Measurements from ENCODE around the gene RTP2. TPM values are rescaled to one million over a fixed set of nuclear protein-coding genes. Genes with fewer than 3 reads are reported as not detected.

RTP2 gene
- total and polyA plus RNA-seq, 10 of the 15 experiments (the other 5 are each of a cell fraction or from before 2014, with no cell fraction given), result not detected

DNA sequence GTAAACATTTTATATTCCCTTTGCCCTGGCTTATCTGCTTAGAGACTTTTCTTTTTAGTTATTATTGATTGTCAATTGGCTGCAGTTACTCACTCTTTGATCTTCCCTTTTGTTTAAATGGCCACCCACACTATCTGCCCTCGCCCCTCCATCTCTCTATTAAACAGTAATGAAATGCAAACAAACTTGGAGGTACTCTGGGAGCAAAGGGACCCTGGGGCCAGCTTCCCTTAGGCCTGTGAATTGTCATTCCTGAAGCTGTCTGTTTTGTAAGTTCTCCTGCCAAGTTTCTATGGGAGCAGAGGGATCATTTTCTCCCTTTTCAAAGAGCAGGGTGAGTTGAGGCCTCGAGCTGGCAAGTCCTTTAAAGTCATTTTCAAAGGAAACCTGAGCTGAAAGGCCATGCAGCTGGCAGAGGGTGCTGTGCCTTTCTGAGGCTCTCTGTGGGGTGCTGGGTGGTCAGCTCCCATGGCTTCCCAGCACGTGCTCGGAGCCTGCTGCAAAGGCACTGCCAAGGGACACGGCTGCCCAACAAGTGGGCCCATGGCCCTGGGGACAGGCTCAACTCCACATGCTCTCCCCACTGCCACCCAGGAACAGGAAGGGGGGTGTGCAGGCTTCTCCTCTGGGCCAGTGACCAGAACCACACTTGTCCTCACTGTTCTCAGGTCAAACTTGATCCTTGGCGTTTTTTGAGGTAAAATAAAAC is 17.4 kb upstream of the RTP2 start:
- Histone ChIP-seq H3K4me2 (ENCODE audit: control insufficient read depth, insufficient read depth) (no peak overlapping the region), H3K9me3 (replicated peaks; ENCODE audit: control insufficient read depth, insufficient read depth, low read length) (no peaks in the 10 kb centered on the region), H4K20me1 (ENCODE audit: control insufficient read depth, insufficient read depth) (no peaks in the 10 kb centered on the region), H3K4me3 (no peak overlapping the region), H3K4me1 (ENCODE audit: control insufficient read depth, insufficient read depth, low read length) (no peaks in the 10 kb centered on the region), H3K27me3 (replicated peaks in 1 of 2; ENCODE audit: control insufficient read depth in 2 of 2, insufficient read depth in 2 of 2, low read length in 1 of 2) (no peaks in the 10 kb centered on the region), H3K9ac (ENCODE audit: control insufficient read depth, insufficient read depth, low read length) (no peak overlapping the region), H3K27ac (ENCODE audit: control insufficient read depth, insufficient read depth) (no peak overlapping the region), H3K36me3 (ENCODE audit: control insufficient read depth in 2 of 2, insufficient read depth in 2 of 2, low read length in 1 of 2) (no peaks in the 10 kb centered on the region; a peak in 1 of 4 replicates), H2AFZ (ENCODE audit: control insufficient read depth, low read depth, low read length) (no peak overlapping the region), H3K79me2 (ENCODE audit: control insufficient read depth, insufficient read depth, low read length) (no peaks in the 10 kb centered on the region)
- in situ Hi-C loops (cut with MboI) (loop anchor here (5.0 kb wide), 1 partner anchor 402 kb away; no protein-coding TSS in a partner anchor), intact Hi-C loops (cut with micrococcal nuclease; ENCODE audit: unreplicated experiment) (no loop called here)
- ChIA-PET POLR2A (no interaction called here), SMC1A (ENCODE audit: uncharacterized antibody, unreplicated experiment) (interaction anchor here (1.4 to 1.9 kb wide), 3 partner anchors 11 to 1235 kb away, joined by 3 to 4 read pairs (median 3); no protein-coding TSS in a partner anchor), CTCF (interaction anchor here (0.8 to 2.8 kb wide), 6 partner anchors 17 to 500 kb away, joined by 3 to 11 read pairs (median 6); no protein-coding TSS in a partner anchor), RAD21 (ENCODE audit: unreplicated experiment) (interaction anchor here (1.2 kb wide), 1 partner anchor 10 kb away, joined by 3 read pairs; no protein-coding TSS in a partner anchor)
- TF ChIP-seq JUND (IDR thresholded peaks at IDR 0.05; ENCODE audit: low read depth, low read length) (no peak), GABPA (IDR thresholded peaks at IDR 0.05; ENCODE audit: low read depth) (no peak), LARP7 (IDR thresholded peaks at IDR 0.05) (no peak), ZZZ3 (IDR thresholded peaks at IDR 0.05; ENCODE audit: control insufficient read depth, insufficient read length, low read depth) (no peak), NFYA (IDR thresholded peaks at IDR 0.05; ENCODE audit: borderline replicate concordance, low read depth, low read length) (no peak), TCF12 (IDR thresholded peaks at IDR 0.05; ENCODE audit: low read depth, low read length) (no peak), CBFB (IDR thresholded peaks at IDR 0.05; ENCODE audit: low read depth) (no peak), FOS (IDR thresholded peaks at IDR 0.05; ENCODE audit: borderline replicate concordance, extremely low read depth, insufficient read length) (no peak), RAD21 (IDR thresholded peaks at IDR 0.05; ENCODE audit: insufficient read depth, low read depth, low read length) (no peak), HCFC1 (IDR thresholded peaks at IDR 0.05; ENCODE audit: low read length) (no peak), NR2C1 (IDR thresholded peaks at IDR 0.05) (no peak), ETV6 (conservative IDR thresholded peaks at IDR 0.05 in 1 of 2, IDR thresholded peaks at IDR 0.05 in 1 of 2; ENCODE audit: borderline replicate concordance in 1 of 2, low read depth in 1 of 2) (no peak), EZH2 (IDR thresholded peaks at IDR 0.05; ENCODE audit: borderline replicate concordance, control insufficient read depth, low read depth, low read length) (no peak)
- TF ChIP-seq, protein P1, sequence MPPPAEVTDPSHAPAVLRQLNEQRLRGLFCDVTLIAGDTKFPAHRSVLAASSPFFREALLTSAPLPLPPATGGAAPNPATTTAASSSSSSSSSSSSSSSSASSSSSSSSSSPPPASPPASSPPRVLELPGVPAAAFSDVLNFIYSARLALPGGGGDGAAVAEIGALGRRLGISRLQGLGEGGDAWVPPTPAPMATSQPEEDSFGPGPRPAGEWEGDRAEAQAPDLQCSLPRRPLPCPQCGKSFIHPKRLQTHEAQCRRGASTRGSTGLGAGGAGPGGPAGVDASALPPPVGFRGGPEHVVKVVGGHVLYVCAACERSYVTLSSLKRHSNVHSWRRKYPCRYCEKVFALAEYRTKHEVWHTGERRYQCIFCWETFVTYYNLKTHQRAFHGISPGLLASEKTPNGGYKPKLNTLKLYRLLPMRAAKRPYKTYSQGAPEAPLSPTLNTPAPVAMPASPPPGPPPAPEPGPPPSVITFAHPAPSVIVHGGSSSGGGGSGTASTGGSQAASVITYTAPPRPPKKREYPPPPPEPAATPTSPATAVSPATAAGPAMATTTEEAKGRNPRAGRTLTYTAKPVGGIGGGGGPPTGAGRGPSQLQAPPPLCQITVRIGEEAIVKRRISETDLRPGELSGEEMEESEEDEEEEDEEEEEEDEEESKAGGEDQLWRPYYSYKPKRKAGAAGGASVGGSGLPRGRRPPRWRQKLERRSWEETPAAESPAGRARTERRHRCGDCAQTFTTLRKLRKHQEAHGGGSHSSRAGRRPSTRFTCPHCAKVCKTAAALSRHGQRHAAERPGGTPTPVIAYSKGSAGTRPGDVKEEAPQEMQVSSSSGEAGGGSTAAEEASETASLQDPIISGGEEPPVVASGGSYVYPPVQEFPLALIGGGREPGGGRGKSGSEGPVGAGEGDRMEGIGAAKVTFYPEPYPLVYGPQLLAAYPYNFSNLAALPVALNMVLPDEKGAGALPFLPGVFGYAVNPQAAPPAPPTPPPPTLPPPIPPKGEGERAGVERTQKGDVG (CRISPR knock-in tag; IDR thresholded peaks at IDR 0.05), result no peak
- TF ChIP-seq, protein P2, sequence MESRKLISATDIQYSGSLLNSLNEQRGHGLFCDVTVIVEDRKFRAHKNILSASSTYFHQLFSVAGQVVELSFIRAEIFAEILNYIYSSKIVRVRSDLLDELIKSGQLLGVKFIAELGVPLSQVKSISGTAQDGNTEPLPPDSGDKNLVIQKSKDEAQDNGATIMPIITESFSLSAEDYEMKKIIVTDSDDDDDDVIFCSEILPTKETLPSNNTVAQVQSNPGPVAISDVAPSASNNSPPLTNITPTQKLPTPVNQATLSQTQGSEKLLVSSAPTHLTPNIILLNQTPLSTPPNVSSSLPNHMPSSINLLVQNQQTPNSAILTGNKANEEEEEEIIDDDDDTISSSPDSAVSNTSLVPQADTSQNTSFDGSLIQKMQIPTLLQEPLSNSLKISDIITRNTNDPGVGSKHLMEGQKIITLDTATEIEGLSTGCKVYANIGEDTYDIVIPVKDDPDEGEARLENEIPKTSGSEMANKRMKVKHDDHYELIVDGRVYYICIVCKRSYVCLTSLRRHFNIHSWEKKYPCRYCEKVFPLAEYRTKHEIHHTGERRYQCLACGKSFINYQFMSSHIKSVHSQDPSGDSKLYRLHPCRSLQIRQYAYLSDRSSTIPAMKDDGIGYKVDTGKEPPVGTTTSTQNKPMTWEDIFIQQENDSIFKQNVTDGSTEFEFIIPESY (IDR thresholded peaks at IDR 0.05), result no peak
- TF ChIP-seq, protein P3, sequence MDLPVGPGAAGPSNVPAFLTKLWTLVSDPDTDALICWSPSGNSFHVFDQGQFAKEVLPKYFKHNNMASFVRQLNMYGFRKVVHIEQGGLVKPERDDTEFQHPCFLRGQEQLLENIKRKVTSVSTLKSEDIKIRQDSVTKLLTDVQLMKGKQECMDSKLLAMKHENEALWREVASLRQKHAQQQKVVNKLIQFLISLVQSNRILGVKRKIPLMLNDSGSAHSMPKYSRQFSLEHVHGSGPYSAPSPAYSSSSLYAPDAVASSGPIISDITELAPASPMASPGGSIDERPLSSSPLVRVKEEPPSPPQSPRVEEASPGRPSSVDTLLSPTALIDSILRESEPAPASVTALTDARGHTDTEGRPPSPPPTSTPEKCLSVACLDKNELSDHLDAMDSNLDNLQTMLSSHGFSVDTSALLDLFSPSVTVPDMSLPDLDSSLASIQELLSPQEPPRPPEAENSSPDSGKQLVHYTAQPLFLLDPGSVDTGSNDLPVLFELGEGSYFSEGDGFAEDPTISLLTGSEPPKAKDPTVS (IDR thresholded peaks at IDR 0.05; ENCODE audit: low read depth, low read length), result no peak
- no TSS peak for BruUV-seq (replicated peaks)
- FAIRE-seq (no peak), DNase-seq (ENCODE audit: low read depth, low spot score) (no peak), ATAC-seq (no peak)
- 11% methylated on average over 6 of the region's 6 CpGs for WGBS (ENCODE audit: insufficient coverage, insufficient replicate concordance, low lambda C conversion rate, missing lambda C conversion rate)

All from GM12878 (cell line).